NB4 (cell line): ENCODE results near the gene PHLDB3.

Experiments
- CTCF ChIP-seq: IDR thresholded peaks from one replicate; pipeline ENCODE4 v1.5.1; 2012; ENCODE audit warnings: low read depth, low read length
- MAX ChIP-seq: IDR thresholded peaks from 2 replicates; pipeline ENCODE4 v1.6.1; 2011; ENCODE audit warnings: low read depth, low read length
- POLR2A ChIP-seq: IDR thresholded peaks from 2 replicates; pipeline ENCODE4 v1.6.1; 2011; ENCODE audit warnings: mild to moderate bottlenecking; ENCODE audit not compliant: insufficient read length; ENCODE audit errors: extremely low read depth

- TF ChIP-seq CTCF, result no peak
- TF ChIP-seq MAX, result no peak
- no peak for TF ChIP-seq POLR2A
These were observed 42.0 kb upstream of the PHLDB3 start for GRCh38 chr19:43546581-43546980.
